ENCODE results near the gene TAF4B.
"Not testable (repeated sequence)": the region's sequence is repeated elsewhere in the genome, so short reads cannot be mapped to it uniquely, and the experiment has no call there.

The TAF4B gene

DNA sequence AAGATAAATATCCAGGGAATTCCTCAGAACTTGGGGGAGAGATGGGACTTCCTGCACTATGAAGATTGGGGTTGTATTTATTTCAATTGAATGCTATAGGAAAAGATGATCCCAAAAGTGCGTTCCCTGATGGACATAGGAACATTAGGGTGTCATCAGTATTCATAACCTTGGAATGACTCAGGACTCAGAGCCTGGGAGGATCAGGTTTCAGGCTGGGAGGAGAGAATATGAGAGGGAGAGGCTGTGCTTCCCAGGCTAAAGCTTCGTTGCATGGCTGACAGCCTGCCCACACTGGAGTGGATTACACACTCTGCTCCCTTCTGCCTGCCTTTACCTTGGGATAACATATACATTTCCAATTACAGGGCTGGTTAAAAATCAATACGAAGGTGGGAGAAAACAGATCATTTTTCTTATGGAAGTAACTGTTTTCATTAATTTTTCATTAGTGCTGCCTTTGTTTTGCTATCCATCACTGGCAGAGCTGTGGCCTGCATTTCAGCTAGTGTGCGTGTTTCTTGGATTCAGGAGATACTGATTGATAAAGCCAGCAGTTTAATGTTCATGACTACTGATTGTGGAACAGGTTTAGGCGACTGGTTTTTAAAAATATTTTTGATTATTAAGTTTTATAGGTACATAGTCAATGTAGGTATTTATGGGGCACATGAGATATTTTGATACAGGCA is 203.4 kb downstream of the TAF4B start:
- DNase-seq: peak; percentile 32

DNA sequence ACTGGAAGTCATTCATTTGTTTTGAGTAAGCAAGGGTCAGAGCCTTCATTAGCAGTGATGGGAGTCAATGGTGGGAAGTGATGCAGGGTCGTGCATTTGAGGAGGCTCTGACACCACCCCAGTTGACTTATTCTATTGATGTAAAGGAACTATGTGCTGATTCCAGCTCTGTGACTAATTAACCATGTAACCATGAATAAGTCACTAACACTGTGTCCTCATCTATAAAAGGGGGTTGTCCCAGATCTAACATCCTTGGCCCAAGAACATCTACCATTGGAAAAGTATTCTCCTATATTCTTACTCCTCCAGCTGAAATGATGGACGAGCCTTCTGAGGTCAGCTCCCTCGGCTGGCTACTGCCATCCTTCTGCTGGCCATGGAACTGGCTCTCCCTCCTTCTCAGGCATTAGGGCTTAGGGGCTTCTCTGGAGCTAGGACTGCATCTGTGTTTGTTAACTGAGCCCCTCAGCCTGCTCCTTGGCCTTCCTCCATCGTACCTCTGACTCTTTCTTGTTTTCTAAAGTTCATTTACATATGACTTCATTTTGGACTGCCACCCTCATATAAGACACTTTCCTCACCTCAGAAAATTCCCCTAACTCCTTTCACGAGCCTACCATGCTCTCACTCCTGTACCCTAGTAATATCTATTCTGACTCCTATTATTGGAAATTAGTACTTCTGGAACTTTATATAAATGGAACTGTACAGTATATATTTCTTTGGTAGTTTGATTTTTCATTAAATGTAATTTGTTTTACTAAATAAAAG is 206.6 kb downstream of the TAF4B start:
- DNase-seq: no peak

DNA sequence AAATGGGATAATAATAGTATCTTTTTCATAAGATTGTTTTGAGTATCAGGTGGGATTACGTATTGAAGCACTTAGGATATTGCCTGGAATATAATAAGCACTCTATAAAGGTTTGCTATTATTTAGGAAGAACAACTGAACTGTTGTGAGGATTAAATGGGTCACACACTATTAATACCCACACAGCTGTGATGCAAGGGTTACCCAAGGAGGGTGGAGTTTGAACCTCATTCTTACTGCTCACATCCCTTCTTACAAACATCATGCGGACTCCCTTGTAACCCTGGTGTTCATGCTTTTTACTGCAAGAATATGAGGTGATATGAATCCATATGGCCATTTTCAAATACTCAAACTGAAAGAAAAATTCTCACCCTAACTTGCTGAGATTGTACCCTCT is 208.6 kb downstream of the TAF4B start:
- no peak for DNase-seq

DNA sequence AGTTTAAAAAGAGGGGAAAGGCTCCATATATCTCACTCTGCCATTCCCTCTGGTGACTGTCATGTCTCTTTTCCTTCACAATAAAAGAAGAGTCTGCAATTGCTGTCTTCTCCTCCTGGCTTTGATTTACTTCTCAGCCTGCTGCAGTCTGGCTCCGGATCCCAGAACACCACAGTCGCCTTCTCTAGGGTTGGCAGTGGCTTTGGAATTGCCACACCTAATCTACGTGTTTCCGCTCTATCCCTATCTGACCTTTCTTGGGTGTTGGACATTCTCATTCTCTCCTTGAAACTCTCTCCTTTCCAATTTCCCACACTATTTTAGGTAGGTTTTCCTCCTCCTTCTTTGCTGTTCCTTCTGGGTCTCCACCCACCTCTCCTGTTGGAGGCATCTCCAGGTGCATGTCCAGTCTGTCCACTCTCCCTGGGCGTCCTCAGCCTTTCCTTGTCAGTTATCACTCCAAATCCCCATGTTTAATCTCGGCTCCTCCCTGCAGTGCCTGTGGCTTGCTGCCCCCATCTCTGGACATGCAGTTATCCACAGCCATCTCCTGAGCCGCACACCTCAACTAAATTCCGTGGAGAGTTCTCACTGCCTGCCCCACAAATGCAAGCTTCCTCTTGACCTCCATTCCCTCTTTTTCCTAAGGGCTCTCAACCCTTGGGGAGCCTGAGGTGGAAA is 209.3 kb downstream of the TAF4B start:
- DNase-seq: no peak

DNA sequence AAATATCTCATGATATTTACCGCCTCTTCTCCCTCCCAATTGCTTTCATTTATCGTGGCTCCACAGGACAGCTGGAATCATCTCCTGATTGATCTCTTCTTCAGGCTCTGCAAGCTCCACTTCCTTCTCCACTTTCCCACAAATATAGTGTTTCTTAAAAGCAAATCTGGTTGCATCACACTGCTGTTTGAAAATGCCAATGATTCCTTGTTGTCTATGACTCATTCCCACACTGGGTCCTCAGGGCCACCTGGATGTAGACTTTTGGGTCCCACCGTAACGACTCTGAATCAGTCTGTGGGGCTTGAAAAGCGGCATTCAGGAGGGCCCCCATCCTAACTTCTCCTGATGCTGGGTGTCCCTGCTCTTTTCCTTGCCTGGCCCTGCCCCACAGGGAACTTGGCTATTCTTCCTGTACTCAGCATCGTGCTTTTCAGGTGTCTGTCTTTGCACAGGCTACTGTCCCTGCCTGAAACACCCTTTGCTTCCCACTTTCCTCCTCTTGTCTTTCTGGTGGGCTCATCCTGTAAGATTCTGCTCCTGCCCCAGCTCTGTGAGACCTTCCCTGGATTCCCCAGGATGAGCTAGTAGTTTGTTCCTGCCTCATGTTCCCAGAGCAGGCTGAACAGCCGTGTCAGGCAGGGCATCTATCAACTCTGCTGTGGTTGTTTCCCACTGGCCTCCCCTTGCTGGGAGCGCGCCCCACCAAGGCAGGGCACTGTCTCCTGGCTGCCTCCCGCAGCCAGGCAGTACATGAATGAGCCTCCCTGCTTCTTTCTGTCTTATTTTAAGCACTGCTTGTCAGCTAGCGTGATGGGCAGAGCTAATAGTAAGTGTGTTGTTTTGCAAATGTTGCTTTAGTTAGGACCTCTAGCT is 210.2 kb downstream of the TAF4B start:
- DNase-seq: no peak

DNA sequence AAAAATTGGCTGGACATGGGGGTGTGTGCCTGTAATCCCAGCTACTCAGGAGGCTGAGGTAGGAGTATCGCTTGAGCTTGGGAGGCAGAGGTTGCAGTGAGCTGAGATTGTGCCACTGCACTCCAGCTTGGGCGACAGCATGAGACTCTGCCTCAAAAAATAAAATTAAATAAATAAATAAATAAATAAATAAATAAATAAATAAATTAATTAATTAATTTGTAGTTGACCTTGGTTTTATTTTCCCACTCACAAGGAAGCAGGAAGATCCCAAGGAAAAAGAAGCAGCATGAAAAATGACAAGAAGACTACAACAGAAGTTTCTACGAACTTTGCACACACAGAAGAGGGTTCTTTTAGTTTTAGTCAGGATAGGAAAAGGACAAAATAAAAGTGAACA is 211.4 kb downstream of the TAF4B start:
- not testable (repeated sequence) for DNase-seq

DNA sequence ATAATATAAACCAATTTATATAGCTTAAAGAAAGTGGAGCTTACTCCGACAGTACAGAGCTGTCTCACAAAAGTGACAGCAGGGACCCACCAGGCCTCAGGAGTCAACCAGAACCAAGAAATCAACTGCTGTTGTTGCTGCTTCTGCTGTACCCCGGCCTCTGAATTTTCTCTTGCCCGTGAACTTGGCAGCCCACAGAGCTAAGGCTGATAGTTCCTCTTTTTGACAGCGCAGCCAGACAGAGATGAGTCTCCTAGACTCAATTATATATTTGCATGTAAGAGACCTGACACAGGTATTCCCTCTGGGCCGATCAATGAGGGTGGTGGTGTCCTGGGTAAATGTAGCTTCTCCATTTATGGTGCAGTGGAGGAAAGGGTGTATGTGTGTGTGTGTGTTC is 212.7 kb downstream of the TAF4B start:
- no peak for DNase-seq

DNA sequence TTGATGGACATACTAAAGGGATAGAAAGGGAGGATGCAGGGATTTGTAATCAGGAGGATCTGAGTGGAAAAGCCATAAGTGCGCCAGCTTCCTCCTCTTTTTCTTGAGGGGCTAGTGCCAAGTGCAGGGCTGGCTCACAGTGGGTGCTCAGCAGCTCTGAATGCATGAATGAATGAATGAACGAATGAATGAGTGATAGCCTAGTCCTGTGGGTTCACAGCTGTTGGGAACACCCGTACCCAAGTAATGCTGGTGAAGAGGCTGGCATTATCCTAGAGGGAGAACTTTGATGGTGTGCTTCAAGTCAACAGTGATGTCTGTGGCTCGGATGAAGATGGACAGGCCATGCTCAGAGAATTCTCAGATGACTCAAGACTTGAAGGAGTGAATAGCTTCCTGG is 213.3 kb downstream of the TAF4B start:
- no peak for DNase-seq

DNA sequence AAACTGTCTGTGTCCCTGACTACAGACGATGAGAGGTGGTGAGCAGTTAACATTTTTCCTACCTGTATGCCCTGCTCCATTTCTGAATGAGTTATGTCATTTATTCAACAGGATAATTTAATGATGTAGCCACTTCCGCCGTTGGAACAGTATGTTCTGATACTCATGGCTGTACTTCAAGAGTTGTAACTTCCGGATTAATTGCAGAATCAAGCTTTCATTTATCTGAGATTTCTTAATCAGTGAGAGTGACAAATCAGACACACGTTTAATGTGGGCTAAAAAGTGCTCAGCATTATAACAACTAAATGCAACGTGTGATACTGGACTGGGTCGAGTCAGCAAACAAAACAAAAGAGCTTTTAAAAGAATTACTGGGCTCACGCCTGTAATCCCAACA is 214.4 kb downstream of the TAF4B start:
- DNase-seq: no peak
